ENCODE results near the gene EVA1C.

DNA sequence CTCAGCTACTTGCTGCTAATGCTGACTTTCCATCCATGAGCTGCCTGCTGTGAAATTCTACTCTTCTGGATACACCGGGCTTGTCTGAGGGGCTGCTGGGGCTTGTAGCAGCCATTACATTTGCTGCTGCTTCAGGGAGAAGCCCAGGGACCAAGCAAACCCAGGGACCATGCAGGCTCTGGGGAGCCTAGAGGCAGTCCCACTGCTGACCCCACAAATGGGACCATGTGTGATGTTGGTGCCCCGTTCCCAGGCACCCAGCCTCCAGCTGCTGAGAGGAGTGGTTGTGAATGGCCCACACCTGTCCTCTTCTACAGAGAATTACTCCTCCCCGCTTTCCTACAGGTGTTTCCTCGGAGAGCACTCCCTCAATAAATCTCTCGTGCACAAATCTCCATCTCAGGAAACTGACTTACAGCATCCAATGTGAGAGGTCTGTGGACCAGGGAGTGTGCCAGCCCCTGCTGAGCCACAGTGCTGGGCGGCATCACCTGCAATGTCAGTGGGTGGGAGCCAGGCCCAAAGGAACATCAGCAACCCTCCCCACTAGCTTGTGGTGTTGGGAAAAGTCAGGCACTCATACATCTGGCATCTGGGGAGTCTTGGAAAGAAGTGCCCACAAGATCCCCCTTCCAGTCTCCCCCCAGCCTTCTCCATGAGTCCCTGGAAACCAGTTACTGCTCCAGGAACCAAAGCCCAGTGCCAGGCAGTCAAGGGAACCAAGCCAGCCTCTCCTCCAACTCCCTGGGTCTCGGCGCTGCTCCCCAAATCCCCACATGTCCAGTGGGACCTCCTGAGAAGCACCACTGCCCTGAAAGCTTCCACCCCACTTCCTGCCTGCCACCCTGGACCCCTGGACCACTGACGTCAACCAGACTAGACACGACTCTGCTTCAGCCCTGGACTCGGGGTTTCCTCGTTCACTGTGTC is 107.7 kb downstream of the EVA1C start:
- TF ChIP-seq TAF1 (IDR thresholded peaks at IDR 0.05; ENCODE audit: borderline replicate concordance, insufficient read depth, low read length) (no peak), POLR2AphosphoS5 (IDR thresholded peaks at IDR 0.05; ENCODE audit: low read depth, low read length) (no peak)

Data from PFSK-1 (cell line).